GM19035 (cell line): ENCODE results near the gene CWC15.
A peak's percentile ranks its signal among the peaks of the same experiment; 100 is the strongest.
"Not testable (repeated sequence)": the region's sequence is repeated elsewhere in the genome, so short reads cannot be mapped to it uniquely, and the experiment has no call there.

ENCODE experiments used
- ATAC-seq: cut with Tn5 transposase; IDR thresholded peaks from one replicate; pipeline ENCODE4 v1.9.1; 2021; ENCODE audit not compliant: unreplicated experiment

Gene CWC15

DNA sequence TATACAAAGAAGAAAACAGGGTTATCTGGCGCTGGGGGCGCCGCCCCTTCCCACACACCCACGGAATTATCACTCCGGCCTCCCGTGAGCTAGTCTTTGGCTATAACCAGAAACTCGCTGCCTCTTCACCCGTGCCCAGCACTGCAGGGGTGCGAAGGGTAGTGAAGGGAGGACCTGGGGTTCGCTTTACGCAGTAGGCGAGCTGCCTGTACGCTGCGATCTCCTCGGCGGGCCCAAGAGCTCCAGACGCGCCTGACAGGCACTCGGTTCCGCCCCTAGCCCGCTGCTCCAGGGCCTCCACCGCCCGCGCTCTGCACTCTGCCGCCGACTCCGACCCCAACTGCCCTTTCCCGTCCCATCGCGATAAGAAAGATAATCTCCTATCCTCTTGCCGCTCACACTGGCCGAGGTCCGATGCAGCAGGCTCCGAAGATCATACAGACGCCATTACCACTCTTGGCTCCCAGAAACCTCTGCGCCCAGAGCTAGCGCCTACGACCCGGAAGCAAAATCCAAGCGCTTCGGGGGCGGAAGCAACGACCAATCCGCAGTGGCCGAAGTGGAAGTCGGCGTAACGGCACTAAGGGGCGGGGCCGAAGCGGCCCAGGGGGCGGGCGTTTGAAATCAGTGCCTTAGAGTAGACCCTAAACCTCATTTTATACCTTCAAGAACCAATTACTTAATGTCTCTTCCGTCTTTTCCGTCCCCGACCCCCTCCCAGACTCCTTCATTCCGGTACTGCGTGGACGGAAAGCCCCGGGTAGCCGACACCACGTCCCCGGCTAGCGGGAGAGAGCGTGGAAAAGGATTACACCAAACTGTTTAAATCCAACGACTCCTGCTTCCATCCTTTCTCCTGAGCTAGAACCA lies at the start of gene CWC15, which contains the start of gene KDM4D:
CWC15 (minus strand) TSS at position 458 of the 870 bp plus-strand sequence. CDS start 1,371 bp downstream, outside the sequence.
KDM4D (plus strand) TSS at position 611 of the 870 bp plus-strand sequence. CDS start 23,664 bp downstream, outside the sequence.
- ATAC-seq = peak; percentile 100

DNA sequence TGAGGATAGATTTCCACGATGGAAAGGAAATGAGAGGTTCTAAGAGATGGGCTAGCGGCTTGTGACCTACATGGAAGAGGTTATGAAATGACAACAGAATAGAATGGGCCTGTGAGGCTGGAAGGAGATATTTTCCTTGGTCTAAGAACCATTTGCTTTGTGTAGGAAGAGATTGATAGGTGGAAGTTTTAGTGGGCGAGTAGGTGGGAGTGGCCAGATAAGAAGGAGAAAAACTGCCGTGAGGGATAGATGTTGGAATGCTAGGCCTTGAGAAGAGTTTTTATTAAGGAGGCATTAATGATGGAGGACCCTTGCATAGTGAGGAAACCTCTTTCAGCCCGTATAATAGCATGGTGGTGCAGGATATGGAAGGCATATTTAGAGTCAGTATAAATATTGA lies 48.1 kb upstream of the CWC15 start:
- not testable (repeated sequence) for ATAC-seq

DNA sequence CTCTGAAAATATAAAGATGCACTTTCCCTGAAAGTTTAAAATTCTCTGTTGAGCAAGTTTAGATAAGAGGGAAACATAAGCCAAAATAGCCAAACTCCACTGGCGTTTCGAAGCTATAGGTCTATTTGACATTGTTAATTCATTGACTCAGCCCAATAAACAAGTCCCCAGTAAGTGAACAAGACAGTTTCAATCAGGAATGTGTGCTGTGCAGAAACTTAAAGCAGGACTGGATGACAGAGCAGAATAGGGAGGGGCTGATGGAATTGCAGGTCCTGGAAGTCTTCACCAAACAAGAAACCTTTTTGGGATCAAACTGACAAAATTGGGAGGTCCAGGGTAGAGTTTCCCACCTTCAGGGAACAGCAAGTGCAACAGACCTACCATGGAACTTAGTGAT lies 42.8 kb upstream of the CWC15 start:
- no peak for ATAC-seq

DNA sequence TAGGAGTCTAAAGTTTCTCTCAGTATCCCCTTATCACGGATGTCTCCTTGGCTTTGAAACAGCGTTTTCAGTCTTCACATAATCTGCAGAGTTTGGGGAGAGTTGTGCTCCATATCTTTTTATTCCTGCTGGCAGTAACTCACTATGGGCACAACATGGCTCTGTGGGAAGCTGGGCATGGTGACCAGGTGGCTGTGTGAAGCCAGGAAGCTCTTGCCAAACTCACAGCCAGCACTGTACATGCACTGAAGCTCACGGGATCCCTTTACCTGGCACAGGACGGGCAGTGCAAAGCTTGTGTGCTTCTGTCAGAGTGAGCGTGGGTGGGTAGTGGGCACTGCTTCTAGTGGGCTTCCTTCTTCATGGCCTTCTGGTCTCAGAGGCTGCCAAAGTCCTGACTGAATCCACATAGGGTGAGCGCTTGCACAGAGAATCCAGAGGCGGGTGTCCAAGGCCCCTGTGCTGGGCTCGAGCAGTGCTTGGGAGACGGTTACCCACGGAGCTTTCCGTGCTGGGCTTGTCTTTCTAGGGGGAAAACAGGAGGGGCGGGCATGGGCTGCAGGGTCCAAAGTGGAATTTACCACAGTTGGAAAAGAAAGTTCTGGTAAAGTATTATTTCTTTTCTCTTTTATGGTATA lies 40.9 kb upstream of the CWC15 start:
- no peak for ATAC-seq

DNA sequence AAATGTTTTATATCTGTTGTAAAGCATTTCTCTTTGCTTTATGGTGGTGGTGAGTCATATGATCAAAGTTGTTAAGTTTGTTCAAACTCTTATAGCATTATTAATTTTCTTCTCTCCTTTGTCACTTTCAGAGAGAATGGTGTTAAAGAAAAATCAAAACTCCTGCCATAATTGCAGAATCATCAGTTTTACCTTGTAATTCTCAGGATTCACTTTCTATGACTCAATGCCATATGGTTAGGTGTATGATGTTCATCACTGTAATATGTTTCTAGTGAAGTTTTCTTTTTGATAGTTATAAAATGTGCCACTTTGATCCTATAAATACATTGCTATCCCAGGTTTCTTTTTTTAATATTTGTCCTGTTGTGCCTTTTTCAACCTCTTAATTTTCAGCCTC lies 38.0 kb upstream of the CWC15 start:
- no peak for ATAC-seq

DNA sequence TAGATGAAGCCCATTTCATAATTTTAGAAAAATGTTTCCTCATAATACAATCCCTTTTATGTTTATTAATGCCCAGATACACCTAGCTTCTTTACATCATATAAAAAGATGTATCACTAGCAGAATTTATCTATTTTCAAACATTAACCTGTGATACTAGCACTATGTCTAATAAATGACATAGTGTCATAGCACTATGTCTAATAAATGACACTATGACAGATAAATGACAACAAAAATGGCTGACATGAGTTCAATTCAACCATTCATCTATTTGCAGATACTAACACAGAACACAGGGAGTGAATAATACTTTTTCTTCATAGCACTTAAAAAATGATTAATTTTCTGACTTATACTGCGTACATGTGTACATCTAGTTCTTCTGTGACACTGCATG lies 32.3 kb upstream of the CWC15 start:
- ATAC-seq = no peak

DNA sequence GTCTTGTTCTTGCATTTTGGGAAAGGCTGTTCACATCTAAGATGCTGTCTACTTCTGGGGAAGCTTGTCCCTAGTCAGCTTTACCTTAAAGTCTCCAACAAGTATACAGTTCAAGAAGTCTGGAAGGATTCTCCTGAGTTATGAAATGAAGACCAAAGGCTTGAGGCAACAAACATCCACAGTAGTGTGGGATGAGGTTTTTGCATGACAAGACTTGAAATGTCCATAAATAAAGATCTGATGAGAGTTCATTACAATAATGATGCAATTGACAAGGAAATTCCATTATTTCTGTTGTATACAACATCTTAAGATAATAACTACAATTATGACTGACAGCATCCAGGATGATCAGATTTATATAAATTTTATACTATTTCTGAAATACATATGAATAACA lies 30.4 kb upstream of the CWC15 start:
- no peak for ATAC-seq

DNA sequence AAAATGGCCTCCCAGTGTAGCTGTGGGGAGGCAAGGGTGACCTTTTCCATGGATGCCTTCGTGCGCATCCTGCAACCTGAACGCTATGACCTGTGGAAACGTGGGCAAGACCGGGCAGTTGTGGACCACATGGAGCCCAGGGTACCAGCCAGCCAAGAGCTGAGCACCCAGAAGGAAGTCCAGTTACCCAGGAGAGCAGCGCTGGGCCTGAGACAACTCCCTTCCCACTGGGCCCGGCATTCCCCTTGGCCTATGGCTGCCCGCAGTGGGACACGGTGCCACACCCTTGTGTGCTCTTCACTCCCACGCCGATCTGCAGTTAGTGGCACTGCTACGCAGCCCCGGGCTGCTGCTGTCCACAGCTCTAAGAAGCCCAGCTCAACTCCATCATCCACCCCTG lies 24.9 kb upstream of the CWC15 start:
- no peak for ATAC-seq

DNA sequence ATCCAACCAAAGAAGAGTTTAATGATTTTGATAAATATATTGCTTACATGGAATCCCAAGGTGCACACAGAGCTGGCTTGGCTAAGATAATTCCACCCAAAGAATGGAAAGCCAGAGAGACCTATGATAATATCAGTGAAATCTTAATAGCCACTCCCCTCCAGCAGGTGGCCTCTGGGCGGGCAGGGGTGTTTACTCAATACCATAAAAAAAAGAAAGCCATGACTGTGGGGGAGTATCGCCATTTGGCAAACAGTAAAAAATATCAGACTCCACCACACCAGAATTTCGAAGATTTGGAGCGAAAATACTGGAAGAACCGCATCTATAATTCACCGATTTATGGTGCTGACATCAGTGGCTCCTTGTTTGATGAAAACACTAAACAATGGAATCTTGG lies 24.1 kb upstream of the CWC15 start:
- ATAC-seq = no peak

DNA sequence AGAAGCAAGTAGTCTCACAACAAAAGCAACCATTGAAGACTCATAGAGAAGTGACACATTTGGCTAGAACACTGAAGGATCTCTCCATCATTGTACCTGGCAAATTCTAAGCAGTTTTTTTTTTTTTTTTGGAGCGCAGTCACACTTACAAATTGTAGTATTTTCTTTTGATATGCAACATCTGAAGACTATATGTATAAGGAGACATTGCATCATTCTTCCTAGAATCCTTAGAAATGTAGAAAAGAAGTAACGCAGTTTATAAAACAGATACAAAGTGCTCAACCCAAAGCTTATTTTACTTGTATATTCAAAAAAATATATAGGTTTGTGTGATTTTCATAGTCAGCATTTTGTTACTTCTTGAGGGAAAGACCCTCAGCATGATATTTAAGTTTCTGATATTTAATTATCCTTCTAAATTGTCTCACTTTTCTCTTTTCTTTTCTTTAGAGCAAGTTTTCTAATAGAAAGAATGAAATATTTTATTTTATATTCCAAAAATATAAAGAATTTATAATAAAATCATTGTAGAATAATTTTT lies 20.1 kb upstream of the CWC15 start:
- no peak for ATAC-seq

DNA sequence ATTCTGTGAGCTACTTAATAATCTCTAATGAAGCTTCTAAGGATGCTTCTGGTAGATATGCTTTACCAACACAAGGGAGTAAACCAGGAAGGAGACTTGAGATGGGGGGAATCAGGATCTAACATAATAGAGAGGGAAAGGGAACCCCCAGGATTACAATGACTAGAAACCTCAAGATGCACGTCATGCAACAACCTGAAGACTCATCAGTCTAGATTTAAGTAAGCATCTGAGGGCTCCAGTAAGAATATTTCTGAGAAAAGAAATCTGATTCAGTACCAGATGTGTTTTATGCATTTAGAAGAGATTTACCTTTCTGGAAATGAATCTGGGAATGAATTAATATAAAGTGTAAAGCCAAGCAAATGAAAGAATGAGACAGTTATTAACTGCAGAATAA lies 15.4 kb upstream of the CWC15 start:
- ATAC-seq = no peak

DNA sequence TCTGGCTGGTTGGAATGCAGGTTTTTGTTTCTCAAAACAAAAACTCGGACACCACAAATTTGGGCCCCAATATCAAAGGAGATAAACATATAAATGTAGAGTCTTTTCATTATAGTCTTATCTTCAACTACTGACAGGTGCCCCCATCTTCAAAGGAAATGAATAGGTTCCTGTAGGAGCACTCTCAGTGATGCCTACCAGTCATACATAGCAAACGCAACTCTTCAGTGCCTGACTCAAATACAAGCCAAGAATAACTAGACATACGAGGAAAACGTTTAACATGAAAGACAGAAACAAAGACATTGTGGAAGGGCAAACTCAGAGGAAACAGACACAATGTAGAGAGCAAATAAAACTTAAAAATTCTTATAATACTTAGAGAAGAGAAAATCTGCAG lies 14.0 kb upstream of the CWC15 start:
- ATAC-seq = no peak

DNA sequence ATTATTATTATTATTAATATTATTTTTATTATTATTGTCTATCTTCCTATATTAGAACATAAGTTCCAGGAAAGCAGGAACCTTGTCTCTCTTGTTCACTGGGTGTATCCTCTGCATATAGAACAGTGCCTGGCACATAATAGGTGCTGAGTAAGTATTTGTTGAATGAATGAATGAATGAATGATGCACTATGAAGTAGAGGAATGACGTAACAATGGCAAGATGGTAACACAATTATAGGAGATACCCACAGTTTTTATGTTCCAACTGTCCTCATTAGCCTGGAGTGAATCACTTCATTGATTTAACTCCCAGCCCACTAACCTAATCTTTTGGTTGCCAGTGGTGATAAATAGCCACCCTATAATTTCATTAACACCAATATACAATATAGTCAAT lies 2.2 kb upstream of the CWC15 start:
- ATAC-seq = no peak

DNA sequence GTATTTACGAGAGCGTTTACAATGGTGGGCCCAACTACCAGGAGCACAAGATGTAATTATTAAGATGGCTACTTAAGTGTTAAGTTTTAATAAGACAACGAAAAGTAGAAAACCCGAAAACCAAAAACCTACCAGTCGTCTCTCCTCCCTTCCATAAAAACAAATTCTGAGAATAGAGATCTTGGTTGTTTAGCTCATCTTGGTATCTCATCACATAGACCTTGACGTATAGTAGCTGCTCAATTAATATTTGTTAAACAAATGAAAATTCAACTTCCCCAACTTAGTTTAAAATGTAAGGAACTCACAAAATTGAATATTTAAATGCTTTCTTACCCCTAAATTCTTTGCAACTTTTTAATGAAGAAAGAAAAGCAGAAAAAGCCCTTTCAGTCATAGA lies 822 bp upstream of the CWC15 start:
- ATAC-seq = no peak

DNA sequence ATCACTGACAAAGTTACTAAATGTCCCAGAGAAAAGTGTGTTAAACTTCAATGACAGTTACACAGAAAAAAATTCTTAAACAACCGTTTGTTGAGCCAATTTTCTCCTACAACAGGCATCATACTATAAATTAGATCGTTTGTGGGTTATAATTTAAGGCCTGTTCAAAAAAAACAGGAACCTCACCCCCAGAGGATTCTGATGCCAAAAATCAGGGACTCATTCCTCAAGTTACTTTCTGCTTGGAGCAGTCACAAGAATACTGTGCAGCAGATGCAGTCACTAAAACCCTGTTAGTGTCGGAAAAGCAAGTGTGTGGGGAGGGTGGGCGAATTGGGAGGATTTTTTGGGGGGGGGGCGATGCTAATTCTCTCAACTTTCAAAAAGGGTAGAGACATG lies 657 bp downstream of the CWC15 start:
- no peak for ATAC-seq

DNA sequence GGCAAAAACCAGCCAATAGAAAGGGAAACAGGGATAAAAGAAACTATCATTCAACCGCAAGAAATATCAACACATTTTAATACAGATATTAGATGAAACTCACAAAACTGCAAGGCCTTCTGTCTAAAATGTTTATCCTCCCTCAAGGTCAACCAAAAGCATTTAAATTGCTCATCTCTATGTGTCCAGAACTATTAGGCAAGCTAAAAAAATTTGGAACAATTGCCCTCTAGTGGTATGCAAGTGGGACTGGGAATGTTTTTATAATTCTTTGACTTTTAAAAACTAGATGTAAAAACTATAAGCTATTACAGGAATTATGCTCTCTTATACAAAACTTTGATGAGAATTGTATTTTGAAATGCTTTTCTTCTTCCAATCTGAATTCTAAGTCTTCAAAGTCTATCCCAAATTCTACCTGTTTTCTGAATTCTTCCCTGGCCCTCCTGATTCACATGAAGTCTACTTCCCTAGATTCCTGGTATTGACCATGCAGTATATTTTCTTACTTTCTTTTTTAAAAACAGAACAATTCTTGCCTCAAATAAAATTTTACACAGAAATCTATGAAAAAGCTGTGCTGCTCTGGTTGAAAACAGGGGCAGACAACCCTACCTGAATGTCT lies 4.9 kb downstream of the CWC15 start:
- ATAC-seq = no peak

DNA sequence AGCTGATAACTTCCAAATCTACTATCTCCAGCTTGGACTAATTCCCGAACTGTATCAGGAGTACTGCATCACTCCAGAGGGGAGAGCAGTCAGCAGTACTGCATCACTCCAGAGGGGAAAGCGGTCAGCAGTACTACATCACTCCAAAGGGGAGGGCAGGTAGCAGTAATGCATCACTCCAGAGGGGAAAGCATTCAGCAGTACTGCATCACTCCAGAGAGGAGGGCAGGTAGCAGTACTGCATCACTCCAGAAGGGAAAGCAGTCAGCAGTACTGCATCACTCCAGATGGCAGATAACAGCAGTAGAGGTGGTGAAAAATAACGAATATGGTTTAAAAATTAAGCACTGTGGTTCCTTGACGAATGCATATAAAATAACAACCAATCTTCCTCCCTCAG lies 8.4 kb downstream of the CWC15 start:
- no peak for ATAC-seq

DNA sequence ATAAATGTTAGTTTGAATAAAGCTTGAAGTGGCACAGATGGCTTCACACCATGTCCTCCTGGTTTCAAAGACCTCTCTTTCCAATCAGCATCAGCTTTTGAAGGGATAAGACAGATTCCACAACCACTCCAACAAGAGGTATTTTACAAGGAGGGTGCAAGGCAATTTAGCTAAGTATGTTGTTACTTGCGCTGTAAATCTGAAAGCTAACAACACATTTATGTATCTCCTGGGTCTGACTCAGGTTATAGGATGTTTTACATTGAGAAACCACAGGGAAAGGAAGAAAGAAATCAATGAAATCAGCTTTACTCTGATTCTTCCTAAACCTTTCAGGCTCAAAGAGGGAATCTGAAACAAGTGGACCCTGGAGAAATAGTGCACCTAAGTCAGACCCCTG lies 12.1 kb downstream of the CWC15 start:
- ATAC-seq = no peak

DNA sequence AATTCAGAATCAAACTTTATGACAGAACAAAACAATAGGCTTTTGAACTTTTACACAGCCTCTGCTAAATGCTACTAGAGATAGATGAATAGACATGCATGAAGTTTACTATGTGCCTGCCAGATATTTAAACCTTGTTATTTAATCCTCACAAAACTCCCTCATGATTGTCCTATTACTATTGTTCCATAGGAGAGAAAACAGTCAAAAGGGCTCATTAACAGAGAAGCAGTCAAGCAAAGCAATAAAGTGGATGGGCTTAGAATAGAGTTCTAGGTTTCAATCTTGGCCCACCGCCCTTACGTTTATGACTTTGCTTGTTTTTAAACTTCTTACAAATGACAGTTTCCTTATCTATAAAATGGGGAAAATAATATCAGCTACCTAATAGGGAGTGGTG lies 12.9 kb downstream of the CWC15 start:
- no peak for ATAC-seq

DNA sequence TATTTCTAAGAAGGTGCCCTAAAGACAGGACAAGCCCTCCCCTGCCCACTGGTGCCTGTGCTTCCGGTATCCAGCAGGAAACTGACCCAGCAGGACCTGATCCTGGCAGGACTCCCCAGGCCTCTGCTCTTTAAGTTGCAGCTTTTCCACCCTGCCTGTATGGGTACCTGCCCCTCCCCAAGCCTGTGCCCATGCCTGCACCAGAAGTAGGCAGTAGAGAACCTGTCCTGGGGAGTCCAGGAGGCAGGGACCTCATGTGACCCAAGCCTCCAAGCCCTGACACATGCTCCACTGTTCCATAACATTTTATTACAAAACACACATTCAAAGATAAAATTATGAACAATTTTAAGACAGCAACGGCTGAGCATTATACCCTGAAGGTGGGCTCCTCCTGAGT lies 14.2 kb downstream of the CWC15 start:
- no peak for ATAC-seq

DNA sequence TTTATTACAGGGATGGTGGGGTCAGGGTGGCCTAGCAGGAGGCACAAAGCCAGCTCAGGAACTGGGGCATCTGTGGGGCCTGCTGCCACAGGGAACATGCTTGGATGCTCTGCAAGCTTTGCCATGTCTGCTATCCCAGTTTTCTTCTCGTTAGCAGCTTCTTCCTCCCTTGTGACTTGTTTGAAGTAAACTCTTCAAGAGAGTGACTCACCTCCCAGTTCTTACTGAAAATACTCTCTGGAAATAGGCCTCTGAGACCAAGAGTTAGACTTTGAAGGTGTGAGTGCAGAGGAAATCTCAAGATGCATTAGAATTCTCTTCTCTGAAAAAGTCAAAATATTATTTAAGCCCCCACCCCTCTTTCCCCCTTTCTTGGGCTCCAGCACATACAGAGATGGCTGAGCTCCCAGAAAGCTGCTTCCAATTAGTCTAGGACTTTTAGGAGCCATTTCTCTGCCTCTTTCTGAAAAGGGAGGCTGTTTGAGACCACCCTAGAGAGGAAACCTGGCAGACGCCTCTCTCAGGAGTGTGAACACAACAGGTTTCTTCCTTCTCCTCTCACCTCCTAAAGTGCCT lies 15.1 kb downstream of the CWC15 start:
- no peak for ATAC-seq
